Measurements from ENCODE around the gene ZBTB46.
"Not testable (repeated sequence)": the region's sequence is repeated elsewhere in the genome, so short reads cannot be mapped to it uniquely, and the experiment has no call there.

ZBTB46 gene

GRCh38 chr20:63811491-63811875 is 19.6 kb downstream of the ZBTB46 start:
- FAIRE-seq: no peak

- no peak for FAIRE-seq
Measured at GRCh38 chr20:63810730-63811490, 20.2 kb downstream of the ZBTB46 start.

- FAIRE-seq: no peak
Measured at GRCh38 chr20:63809856-63810255, 21.2 kb downstream of the ZBTB46 start.

- FAIRE-seq: no peak
Measured at GRCh38 chr20:63808964-63809674, 21.9 kb downstream of the ZBTB46 start.

- FAIRE-seq: no peak
Measured at GRCh38 chr20:63808145-63808724, 22.8 kb downstream of the ZBTB46 start.

GRCh38 chr20:63807654-63808053 is 23.4 kb downstream of the ZBTB46 start:
- no peak for FAIRE-seq

GRCh38 chr20:63804308-63804636 is 26.8 kb downstream of the ZBTB46 start:
- no peak for FAIRE-seq

- FAIRE-seq: no peak
Measured at GRCh38 chr20:63802469-63803240, 28.4 kb downstream of the ZBTB46 start.

GRCh38 chr20:63801174-63801573 is 29.9 kb downstream of the ZBTB46 start:
- not testable (repeated sequence) for FAIRE-seq

- not testable (repeated sequence) for FAIRE-seq
Measured at GRCh38 chr20:63800411-63800810, 30.7 kb downstream of the ZBTB46 start.

- FAIRE-seq: not testable (repeated sequence)
Measured at GRCh38 chr20:63799127-63799526, 31.9 kb downstream of the ZBTB46 start.

GRCh38 chr20:63797175-63797574 is 33.9 kb downstream of the ZBTB46 start:
- FAIRE-seq: not testable (repeated sequence)

GRCh38 chr20:63795178-63795830 is 35.8 kb downstream of the ZBTB46 start:
- FAIRE-seq: no peak

- no peak for FAIRE-seq
Measured at GRCh38 chr20:63794614-63795013, 36.5 kb downstream of the ZBTB46 start.

GRCh38 chr20:63792866-63793265 is 38.2 kb downstream of the ZBTB46 start:
- no peak for FAIRE-seq

GRCh38 chr20:63791497-63792156 is 39.4 kb downstream of the ZBTB46 start:
- FAIRE-seq: no peak

GRCh38 chr20:63790572-63791168 is 40.4 kb downstream of the ZBTB46 start:
- no peak for FAIRE-seq

- no peak for FAIRE-seq
Measured at GRCh38 chr20:63789836-63790571, 41.1 kb downstream of the ZBTB46 start.

- FAIRE-seq: no peak
Measured at GRCh38 chr20:63787749-63788148, 43.3 kb downstream of the ZBTB46 start.

- FAIRE-seq: no peak
Measured at GRCh38 chr20:63787302-63787701, 43.8 kb downstream of the ZBTB46 start.

- FAIRE-seq: no peak
Measured at GRCh38 chr20:63785691-63786131, 45.4 kb downstream of the ZBTB46 start.

All from colon (tissue), 2 donors.